Skeletal muscle cell (primary cell): ENCODE measurements around the gene REPS2.

ENCODE experiments used
- DNase-seq: peaks from one replicate; pipeline ENCODE4 v3.0.0-alpha.2; 2010; ENCODE audit warnings: low read depth
- H3K4me3 ChIP-seq: 2 replicates; pipeline ENCODE4 v1.5.1; 2011; ENCODE audit warnings: low read depth, mild to moderate bottlenecking, control low read depth, low read length, moderate library complexity

Gene REPS2

GRCh38 chrX:17065100-17065499 lies 118.6 kb downstream of the REPS2 start:
- no peak for DNase-seq
- H3K4me3 ChIP-seq: no peak overlapping the region

DNA sequence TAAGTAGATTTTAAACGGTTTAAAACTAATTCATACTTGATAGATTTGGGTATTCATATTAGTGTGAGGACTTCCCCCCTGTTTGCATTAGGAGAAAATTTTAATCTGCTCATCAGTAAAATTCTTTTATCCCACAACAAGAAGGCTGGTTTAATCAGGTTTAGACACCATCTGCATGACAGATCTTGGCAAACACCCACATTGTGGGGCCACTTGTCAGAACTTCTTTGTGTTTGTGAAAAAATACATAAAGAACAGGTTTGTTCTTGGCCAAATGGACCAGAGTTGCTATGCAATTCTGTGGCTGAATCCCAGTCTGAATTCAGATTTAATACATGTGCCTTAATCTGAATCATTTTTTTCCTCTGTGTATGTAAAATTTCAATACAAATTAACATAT lies 121.1 kb downstream of the REPS2 start:
- H3K4me3 ChIP-seq: no peak overlapping the region
- DNase-seq: no peak

DNA sequence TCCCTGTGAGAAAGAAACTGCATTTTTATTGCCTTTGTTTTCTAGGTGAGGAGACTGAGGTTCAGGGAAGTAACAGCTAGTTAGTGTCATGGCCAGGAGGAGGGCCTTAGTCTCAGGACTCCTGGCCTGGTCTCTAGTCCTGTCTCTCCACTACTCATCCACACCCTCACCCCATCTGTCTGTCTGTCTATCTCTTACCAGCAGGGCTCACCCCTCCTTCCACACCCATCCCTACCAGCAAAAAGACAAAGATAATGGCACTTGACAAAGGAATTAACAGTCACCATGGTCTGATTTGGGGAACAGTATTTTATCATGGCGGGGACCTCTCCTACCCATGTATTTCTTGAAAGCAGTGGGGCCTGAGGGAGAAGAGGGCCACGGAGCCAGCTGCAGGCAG lies 125.8 kb downstream of the REPS2 start:
- no peak for DNase-seq
- no peak overlapping the region for H3K4me3 ChIP-seq

GRCh38 chrX:17072721-17073230 lies 126.3 kb downstream of the REPS2 start:
- H3K4me3 ChIP-seq: no peak overlapping the region
- DNase-seq: no peak

DNA sequence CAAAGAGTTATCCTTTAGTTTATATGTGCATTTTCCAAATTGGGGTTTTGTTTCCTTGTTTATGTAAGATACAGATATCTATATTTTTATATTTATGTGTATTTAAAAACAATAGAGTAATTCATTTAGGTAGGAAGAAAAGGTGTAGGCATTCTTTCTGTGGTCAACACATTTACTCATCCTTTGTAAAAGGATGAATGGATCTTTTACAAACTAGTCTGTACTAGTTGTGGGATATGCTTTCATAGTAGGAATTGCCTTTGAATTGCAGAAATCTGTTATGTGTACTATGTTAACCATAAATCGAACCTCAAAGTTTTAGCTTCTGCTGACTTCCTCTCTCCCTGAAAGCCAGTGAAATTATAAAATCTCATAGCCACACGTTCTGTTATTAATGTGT lies 128.5 kb downstream of the REPS2 start:
- no peak for DNase-seq
- H3K4me3 ChIP-seq: no peak overlapping the region

DNA sequence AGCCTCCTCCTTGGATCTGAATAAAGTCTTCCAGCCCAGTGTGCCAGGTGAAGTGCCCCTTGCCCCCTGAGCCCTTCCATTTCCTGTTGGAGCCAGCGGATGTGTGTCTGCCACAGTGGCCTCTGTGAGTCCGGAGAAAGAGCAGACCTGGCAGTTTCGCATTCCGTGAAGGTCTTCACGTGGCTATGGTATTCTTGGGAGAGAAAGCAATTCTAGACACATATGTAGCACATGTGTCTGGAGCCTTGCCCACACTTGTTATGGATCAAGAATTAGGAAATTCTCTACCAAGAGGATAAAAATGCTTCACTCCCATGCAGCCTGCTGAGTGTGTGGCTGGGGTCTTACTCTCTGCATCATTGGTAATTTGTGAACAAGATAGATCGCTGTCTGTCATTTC lies 130.9 kb downstream of the REPS2 start:
- DNase-seq: no peak
- no peak overlapping the region for H3K4me3 ChIP-seq

DNA sequence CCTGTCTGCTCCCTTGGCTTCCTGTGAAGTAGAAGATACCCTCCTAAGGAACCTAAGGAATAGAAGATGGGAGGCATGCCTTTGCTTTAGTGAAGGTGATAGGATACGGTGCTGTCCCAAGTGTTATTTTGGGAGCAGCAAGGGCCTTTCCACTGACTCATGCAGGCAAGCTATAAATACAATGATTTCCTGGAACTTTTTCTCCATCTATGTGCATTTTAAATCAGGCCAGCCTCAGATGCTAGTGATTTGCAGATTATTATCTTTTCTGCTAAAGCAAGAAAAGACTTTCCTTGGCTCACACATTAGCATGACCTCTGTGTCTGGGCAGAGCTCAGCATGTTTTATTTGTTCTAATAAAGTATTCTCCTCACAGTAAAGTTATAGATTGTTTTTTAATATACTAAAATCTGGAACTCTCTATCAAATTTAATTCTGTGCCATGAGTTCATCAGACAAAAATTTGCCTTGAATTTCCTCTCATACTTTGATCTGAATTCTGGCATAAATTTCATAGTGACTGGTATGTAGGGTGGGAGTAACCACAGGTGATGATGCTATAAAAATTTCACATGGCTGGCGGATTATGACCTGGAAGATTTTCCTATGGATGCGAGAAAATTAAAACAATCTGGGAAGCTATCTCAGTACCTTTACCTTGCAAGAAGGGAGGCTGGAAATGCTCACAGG lies 131.7 kb downstream of the REPS2 start:
- no peak for DNase-seq
- H3K4me3 ChIP-seq: no peak overlapping the region

DNA sequence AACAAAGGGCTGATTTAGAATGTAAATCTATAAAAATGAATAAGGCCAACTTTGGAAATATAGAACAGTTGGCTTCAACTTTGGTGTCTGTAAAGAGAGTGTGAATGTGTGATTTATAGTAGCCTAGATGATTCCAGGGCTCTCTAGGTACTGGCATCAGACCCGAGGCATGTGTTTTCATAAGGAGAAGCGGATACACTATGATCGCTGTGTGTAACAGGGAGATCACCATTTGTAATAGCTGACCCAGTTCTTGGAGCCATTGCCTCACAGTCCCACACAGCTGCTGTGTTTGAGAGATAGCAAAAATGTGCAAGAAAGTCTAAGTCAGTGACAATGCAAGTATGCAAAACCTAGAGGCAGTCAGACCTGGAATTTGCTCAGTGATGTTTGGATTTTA lies 135.1 kb downstream of the REPS2 start:
- H3K4me3 ChIP-seq: no peak overlapping the region
- DNase-seq: no peak

GRCh38 chrX:17081968-17082367 lies 135.5 kb downstream of the REPS2 start:
- no peak for DNase-seq
- H3K4me3 ChIP-seq: no peak overlapping the region

- H3K4me3 ChIP-seq: no peak overlapping the region
- DNase-seq: no peak
Measured at GRCh38 chrX:17082831-17083230, 136.4 kb downstream of the REPS2 start.

GRCh38 chrX:17086317-17086716 lies 139.9 kb downstream of the REPS2 start:
- no peak overlapping the region for H3K4me3 ChIP-seq
- no peak for DNase-seq

DNA sequence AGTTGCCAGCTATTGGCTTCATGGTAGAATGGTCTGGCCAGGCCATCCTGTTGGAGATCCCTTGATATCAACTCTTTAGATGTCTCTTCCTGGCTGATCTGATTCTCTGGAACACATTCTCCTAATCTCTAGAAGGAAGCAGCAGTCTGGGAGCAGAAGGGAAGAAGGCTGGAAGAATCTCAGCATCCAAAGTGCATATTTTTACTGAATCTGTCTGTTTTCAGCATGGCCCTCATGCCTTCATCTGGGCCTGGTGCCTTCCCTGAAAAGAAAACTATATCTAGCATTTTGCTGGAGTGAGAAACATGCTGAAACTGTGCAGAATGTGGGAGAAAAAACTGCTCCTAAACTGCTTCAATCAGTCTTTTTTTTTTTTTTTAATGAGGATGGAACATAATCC lies 148.7 kb downstream of the REPS2 start:
- H3K4me3 ChIP-seq: no peak overlapping the region
- no peak for DNase-seq

DNA sequence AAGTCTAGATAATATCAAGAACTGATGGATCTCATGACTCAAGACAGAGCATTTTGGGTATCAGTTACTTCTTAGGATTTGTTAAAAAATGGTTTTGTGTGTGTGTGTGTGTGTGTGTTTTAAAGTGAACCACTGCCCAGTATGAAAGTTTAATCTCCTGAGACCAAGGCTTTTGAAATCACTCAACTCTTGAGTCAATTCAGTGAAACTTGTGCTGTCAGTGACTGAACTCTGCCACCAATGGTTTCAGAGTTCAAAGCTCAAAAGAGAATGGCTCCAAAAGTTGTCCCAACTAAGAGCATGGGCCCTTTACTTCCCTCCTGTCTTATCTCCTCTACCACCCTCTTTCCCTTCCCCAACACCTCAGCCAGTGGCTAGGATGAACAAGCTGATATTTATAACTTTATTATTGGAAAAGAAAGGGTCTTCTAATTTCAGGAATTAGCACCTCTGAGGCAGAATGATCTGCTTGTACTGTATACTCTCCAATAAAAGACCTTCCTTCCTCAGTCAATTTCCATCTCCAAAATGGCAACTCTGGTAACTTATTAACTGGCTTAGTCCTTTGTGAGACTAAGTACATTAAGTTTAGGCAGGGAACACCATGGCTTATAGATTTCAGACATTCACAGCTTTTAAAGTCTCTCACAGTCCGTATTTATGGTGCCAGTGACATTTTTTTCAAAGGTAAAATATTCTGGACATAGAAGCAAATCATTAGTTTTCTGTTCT lies 152.2 kb downstream of the REPS2 start:
- no peak for DNase-seq

DNA sequence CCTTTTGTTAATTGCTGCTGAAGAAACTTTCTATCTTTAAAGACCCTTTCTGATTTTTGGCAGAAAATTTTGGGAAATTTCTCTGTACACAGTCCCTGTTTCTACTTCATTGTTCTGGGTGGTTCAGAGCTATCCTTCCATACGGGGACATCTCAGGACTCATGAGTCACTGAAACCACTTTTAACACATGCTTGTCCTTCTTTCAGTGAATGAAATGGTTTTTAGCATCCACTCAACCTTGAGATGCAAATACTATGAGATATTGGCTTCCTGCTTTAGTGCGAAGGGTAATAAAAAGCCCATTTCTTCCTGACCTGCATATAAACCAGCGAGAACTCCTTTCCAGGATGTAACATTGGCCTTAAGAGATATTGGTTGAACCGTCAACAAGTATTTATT lies 158.0 kb downstream of the REPS2 start:
- no peak for DNase-seq
- no peak overlapping the region for H3K4me3 ChIP-seq

More for the DNA sequence above, 152.2 kb downstream of the REPS2 start:
- no peak overlapping the region for H3K4me3 ChIP-seq

- no peak for DNase-seq
- no peak overlapping the region for H3K4me3 ChIP-seq
Measured at GRCh38 chrX:17120816-17121215, 174.4 kb downstream of the REPS2 start.

DNA sequence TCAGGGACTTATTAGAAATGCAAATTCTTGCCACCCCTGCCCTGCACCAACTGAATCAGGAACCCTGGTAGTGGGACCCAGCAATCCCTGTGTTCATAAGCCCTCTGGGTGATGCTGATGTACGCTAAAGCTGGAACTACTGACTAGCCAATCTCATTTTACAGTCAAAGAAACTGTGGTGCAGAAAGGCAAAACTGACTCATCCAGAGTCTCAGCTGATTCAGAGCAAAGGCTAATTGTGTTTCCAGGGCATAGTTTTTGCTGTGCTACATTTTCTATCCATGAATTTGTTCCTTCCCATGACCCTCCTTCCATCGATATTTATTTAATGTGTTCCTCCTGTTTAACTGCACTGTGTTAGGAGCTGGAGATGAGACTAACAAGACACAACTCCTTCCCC lies 207.5 kb downstream of the REPS2 start:
- no peak for DNase-seq
- no peak overlapping the region for H3K4me3 ChIP-seq

DNA sequence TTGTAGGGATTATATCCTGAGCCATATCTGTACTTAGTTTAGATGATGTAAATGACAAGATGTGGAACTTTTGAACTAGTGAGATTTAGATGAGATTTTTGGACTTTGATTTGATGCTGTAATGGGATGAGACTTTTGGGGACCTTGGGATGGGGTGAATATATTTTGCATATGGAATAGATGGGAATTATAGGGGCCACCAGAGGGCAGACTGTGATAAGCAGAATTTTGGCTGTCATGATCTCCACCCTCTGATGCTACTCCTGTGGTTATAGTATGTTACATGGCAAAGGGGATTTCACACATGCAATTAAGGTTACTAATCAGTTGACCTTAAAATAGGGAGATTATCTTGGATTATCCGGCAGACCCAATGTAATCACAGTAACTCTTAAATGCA lies 214.5 kb downstream of the REPS2 start:
- DNase-seq: no peak
- H3K4me3 ChIP-seq: no peak overlapping the region

- DNase-seq: no peak
Measured at GRCh38 chrX:17161991-17162390, 215.5 kb downstream of the REPS2 start.

DNA sequence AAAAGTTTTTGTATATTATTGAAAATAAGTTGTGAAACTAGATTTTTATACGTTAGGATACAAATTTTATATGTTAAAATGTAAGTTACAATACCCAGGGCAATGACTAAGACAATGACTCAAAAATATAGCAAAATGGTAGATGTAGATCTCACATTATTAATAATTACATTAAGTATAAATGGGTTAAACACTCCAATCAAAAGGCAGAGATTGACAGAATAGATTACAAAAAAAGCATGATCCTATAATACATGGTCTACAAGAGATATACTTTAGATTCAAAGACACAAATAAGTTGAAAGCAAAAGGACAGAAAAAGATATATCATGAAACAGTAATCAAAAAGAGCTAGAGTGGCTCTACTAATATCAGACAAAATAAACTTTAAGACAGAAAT lies 217.6 kb downstream of the REPS2 start:
- no peak for DNase-seq
- H3K4me3 ChIP-seq: no peak overlapping the region

More at GRCh38 chrX:17161991-17162390, 215.5 kb downstream of the REPS2 start:
- no peak overlapping the region for H3K4me3 ChIP-seq

DNA sequence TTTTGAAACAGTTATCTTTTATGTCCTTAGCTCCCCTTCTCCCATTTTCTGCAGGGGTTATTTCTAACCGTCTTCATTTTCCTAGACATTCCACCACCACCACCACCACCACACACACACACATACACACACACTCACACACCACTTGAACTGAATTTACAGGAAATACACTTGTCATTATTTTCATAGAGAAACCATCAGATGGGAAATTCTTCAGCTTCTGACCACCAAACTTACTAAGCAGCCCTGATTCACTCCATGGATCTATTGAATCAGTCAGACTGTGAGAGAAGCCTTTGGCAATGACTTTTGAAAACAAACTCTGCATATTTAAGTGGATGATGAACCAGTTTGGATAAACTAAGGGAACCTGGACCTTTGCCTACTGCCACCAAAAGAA lies 218.5 kb downstream of the REPS2 start:
- H3K4me3 ChIP-seq: no peak overlapping the region
- DNase-seq: no peak

- no peak for DNase-seq
- no peak overlapping the region for H3K4me3 ChIP-seq
Measured at GRCh38 chrX:17167915-17168314, 221.5 kb downstream of the REPS2 start.
